GM19372 (cell line): ENCODE data around the gene INTS12.
"Not testable (repeated sequence)": the region's sequence is repeated elsewhere in the genome, so short reads cannot be mapped to it uniquely, and the experiment has no call there.

Experiments used
- ATAC-seq: cut with Tn5 transposase; IDR thresholded peaks from one replicate; pipeline ENCODE4 v1.9.1; 2021; ENCODE audit warnings: mild to moderate bottlenecking, low read depth, moderate library complexity; ENCODE audit not compliant: unreplicated experiment

The INTS12 gene

GRCh38 chr4:105708181-105709080 lies at the start of gene INTS12, which contains the start of gene GSTCD:
TSS of gene INTS12 (minus strand) at chr4:105708689. CDS start at chr4:105700005, 8,684 bp downstream.
TSS of gene GSTCD (plus strand) at chr4:105708784. CDS start at chr4:105717614, 8,830 bp downstream.
- ATAC-seq, result peak; percentile 67

- no peak for ATAC-seq
Measured at GRCh38 chr4:105755375-105755774, 46.9 kb upstream of the INTS12 start.

- no peak for ATAC-seq
Measured at GRCh38 chr4:105753361-105753760, 44.9 kb upstream of the INTS12 start.

GRCh38 chr4:105751718-105752299 lies 43.3 kb upstream of the INTS12 start:
- no peak for ATAC-seq

- ATAC-seq, result no peak
Measured at GRCh38 chr4:105748222-105748621, 39.7 kb upstream of the INTS12 start.

- ATAC-seq, result no peak
Measured at GRCh38 chr4:105741548-105741947, 33.1 kb upstream of the INTS12 start.

- not testable (repeated sequence) for ATAC-seq
Measured at GRCh38 chr4:105735217-105735616, 26.7 kb upstream of the INTS12 start.

GRCh38 chr4:105729895-105730294 lies 21.4 kb upstream of the INTS12 start:
- ATAC-seq, result not testable (repeated sequence)

- no peak for ATAC-seq
Measured at GRCh38 chr4:105725623-105726022, 17.1 kb upstream of the INTS12 start.

- ATAC-seq, result no peak
Measured at GRCh38 chr4:105719204-105719603, 10.7 kb upstream of the INTS12 start.

- no peak for ATAC-seq
Measured at GRCh38 chr4:105715692-105716278, 7.3 kb upstream of the INTS12 start.

- ATAC-seq, result no peak
Measured at GRCh38 chr4:105714932-105715331, 6.4 kb upstream of the INTS12 start.

- ATAC-seq, result peak; percentile 56
Measured at GRCh38 chr4:105714071-105714521, 5.6 kb upstream of the INTS12 start.

GRCh38 chr4:105712766-105713165 lies 4.3 kb upstream of the INTS12 start:
- no peak for ATAC-seq

GRCh38 chr4:105710678-105711077 lies 2.2 kb upstream of the INTS12 start:
- no peak for ATAC-seq

GRCh38 chr4:105710012-105710600 lies 1.6 kb upstream of the INTS12 start:
- ATAC-seq, result no peak

- ATAC-seq, result peak; percentile 35
Measured at GRCh38 chr4:105709081-105709450, 577 bp upstream of the INTS12 start.

- no peak for ATAC-seq
Measured at GRCh38 chr4:105707782-105708180, 708 bp downstream of the INTS12 start.

GRCh38 chr4:105698607-105699006 lies 9.9 kb downstream of the INTS12 start:
- ATAC-seq, result no peak

GRCh38 chr4:105695832-105696231 lies 12.7 kb downstream of the INTS12 start:
- not testable (repeated sequence) for ATAC-seq

GRCh38 chr4:105694812-105695211 lies 13.7 kb downstream of the INTS12 start:
- ATAC-seq, result not testable (repeated sequence)
